GM19372 (cell line): ENCODE measurements around the gene CLSTN2.

Experiments used
- ATAC-seq: cut with Tn5 transposase; IDR thresholded peaks from one replicate; pipeline ENCODE4 v1.9.1; 2021; ENCODE audit warnings: mild to moderate bottlenecking, low read depth, moderate library complexity; ENCODE audit not compliant: unreplicated experiment

CLSTN2 gene

DNA sequence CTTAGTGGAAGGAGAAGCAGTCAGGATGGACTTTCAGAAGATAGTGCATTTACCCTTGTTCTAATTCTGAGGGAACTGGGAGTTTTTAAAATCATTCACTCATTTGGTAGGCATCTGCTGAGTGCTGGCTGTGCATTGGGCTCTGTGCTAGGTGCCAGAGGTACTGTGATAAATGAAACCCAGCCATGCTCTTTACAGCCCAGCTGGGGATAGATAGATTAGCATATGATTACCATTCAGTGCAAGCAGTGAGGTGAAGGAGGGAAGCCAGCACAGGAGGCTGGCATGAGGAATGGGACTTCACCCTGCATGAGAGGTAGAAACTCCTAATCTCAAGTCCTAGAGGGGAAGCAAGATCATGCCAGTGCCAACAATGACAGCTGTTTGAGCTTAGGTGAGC lies 381.0 kb downstream of the CLSTN2 start:
- no peak for ATAC-seq

DNA sequence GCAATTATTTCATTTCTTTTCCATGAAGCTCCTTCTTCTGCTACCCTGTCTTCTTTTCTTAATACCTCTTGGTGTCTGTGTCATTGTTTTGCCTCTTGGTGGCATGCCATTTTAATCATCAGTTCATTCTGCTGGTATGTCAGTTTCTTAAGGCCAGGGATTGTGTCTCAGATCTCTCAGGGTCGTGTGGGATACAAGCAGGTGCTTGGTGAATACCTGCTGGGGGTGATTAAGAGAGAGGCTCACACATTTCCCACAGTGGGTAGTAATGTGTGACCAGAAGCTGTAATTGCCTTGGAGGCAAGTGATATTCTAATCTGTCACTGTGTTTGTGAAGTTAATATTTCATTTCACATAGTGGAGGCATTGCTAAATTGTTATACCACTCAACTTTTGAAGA lies 381.5 kb downstream of the CLSTN2 start:
- ATAC-seq, result no peak

DNA sequence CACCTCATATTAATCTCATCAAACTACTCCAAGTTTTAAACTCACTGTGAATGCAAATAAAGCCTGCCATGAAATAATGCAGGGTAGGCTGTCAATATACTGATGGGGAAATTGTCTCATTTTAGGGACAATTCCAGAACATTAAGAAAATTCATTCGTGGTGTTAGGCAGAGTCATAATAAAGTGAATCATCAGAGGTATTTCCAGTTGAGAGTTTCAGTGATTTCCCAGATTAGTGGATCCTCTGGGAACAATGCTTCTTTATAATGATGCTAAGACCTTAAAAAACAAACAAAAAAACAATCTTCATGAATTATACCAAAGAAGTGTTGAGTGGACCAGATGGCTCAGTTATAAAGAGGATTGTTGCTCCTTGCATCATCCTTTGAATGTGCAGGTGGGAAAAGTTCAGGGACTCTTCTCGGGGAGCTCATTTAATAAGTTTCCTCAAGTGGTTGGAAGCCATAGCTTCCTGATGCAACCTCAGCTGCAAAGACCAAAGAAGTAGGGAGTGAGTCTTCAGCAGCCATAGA lies 381.9 kb downstream of the CLSTN2 start:
- no peak for ATAC-seq

- ATAC-seq, result no peak
Observed at GRCh38 chr3:140319739-140320138, 384.8 kb downstream of the CLSTN2 start.

GRCh38 chr3:140323561-140323960 lies 388.6 kb downstream of the CLSTN2 start:
- no peak for ATAC-seq

DNA sequence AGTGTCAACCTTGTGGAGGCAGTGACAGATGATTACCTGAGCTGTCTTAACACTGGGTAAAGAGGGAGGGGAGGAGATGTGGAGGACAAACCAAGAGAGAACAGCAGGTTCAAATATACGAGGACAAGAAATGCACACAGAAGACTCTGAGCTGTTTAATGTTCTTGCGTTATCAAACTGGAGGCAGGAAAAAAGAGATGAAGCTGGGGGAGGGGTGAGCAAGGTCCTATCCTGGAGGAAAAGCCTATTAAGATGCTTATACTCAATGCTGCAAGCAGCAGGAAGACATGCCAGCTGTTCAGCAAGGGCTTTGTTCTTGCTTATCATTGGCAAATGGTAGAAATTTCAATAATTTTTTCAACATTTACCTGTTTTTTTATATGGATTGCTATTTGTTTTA lies 397.1 kb downstream of the CLSTN2 start:
- ATAC-seq, result no peak

GRCh38 chr3:140334132-140334929 lies 399.3 kb downstream of the CLSTN2 start:
- ATAC-seq, result no peak

DNA sequence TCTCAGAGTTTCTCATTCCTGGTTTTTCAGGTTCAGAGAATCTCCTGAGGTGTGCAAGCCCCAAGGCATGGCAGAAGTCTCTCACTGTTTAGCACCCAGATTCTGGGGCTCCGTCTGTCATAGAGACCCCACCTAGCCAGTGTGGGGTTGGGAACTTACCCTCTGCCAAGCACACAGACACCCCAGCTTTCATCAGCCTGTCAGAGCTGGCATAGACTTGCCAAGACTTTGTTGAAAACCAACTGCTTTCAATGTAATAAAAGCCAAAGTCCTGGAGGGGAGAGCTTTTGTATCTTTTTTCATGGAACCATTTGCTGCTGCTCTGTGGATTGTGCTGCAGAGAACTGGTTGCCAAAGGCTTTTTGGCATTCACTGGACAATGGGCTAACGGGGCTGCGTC lies 401.5 kb downstream of the CLSTN2 start:
- ATAC-seq, result no peak

DNA sequence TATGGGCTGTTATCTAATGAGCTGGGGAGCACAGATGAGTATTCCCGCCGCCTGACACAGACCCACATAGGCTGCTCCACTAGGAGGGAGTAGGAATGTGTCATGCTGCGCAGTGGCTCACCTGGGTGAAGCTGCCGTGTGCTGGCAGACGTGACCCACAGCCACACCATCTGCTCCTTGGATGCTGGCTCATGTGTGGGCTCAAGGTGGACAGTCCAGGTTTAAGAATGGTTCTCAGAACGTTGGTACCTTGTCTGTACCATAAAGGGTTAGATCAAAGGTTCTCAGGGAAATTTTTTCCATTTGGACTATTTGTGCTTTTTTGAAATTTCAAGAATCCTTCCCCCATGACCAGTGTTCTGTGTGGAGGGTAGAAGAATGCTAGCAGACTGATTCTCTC lies 403.9 kb downstream of the CLSTN2 start:
- ATAC-seq, result no peak

DNA sequence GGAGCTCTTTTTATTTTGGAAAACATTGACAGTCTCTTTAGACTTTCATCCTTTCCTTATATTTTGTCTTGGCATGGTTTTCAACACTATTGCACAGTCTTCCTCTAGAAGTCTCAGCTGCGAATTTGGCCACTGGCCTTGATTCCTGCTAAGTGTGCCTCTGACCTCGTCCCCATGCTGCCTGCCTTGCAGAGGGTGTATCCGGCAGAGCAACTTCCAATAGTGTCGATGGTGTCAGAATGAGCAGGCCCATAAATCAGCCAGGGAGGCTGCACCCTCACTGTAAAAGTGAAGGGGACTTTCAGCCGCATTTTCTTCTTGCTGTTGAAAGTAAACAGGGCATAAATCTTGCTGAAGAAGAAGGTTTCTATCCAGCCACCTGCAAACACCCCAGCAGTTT lies 406.2 kb downstream of the CLSTN2 start:
- ATAC-seq, result no peak

GRCh38 chr3:140341817-140342403 lies 406.9 kb downstream of the CLSTN2 start:
- ATAC-seq, result no peak

DNA sequence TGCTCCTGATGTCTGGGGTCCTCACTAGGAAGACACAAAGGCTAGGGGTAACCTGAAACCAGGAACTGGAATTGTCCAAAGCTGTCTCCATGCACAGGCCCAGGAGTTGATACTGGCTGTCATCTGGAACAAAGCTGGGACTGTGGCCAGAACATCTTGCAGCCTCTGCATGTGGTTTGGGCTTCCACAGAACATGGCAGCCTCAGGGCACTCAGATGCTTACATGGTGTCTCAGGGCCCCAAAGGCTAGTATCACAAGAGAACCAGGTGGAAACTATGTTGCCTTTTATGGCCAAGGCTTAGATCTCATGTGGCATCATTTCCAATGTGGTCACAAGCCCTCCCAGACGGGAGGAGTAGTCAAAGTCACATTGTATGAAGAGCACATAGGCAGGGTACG lies 407.7 kb downstream of the CLSTN2 start:
- ATAC-seq, result no peak

DNA sequence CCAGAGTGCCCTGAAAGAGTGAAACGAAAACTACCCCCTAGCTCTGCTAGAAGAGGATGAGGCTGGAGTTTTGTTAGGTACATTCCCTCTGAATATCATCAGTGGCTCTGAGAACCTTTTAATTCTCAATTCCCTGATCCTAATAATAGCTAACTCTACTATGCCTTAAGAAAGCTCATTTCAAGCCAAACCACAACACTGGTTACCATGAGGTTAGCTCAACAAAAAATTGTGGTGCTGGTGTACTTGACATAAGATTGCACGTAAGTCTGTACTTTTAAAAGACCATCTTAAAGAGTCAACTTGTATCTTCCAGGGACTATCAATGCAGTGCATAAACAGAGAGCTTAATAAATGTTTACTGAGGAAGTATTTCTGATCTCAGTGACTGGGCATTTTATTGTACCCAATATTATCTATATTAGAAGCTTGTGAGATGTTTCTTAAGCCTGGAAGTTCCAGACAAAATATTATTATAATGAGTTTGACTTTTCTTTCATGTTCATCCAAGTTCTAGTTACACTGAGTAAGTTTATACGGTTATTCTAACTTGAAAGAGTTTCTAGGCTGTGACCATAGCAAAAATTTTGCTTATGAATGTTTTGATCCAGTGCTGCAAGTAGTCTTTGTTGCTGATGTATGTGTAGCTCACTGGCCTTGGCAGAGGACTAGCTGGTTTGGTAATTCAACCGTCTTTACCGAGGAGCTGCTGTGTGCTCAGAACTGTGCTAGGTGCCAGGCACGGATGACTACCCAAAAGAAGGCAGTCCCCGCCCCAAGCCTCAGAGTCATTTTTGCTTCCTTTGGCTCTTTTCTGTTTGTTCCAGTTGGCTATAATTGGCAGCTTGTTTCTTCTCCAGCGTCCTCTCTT lies 408.5 kb downstream of the CLSTN2 start:
- ATAC-seq, result no peak

GRCh38 chr3:140344082-140344454 lies 409.1 kb downstream of the CLSTN2 start:
- no peak for ATAC-seq

- ATAC-seq, result no peak
Observed at GRCh38 chr3:140344601-140345205, 409.7 kb downstream of the CLSTN2 start.

- no peak for ATAC-seq
Observed at GRCh38 chr3:140347151-140347550, 412.2 kb downstream of the CLSTN2 start.

DNA sequence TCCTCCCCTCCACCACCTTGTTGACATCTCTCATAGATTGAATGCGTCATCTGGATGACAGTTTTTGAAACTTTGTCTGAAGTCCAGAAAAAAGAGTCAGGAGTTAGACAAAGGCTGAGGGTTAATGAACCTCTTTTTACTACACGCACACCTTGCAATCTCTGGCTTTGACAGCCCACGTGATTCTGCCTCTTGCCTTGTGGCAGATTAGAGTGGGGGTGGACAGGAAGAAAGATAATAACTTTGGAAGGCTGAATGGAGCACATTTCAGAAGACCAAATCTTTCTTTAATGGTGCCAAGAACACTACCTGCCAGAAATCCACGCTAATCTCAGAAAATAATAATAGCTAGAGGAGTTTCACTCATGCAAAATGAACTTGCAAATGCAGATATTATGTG lies 415.0 kb downstream of the CLSTN2 start:
- no peak for ATAC-seq

GRCh38 chr3:140351466-140351865 lies 416.5 kb downstream of the CLSTN2 start:
- ATAC-seq, result no peak

GRCh38 chr3:140355481-140355880 lies 420.5 kb downstream of the CLSTN2 start:
- no peak for ATAC-seq

GRCh38 chr3:140358686-140359085 lies 423.7 kb downstream of the CLSTN2 start:
- no peak for ATAC-seq
